ENCODE results near the gene ATP8B3. TPM values are rescaled to one million over a fixed set of nuclear protein-coding genes. Genes with fewer than 3 reads are reported as not detected.

The ATP8B3 gene
- total RNA-seq, 1 experiment from 2014 or later, result 11.9 TPM

- no peak for DNase-seq (ENCODE audit: low read depth)
- in situ Hi-C loops (cut with HindIII; ENCODE audit: low pct_unique_long_range_greater_than_20kb, low sequenced_read_pairs), result no loop called here
These were observed 28.2 kb downstream of the ATP8B3 start for GRCh38 chr19:1783874-1784273.

GRCh38 chr19:1783354-1783753, 28.7 kb downstream of the ATP8B3 start:
- DNase-seq (ENCODE audit: low read depth), result no peak
- in situ Hi-C loops (cut with HindIII; ENCODE audit: low pct_unique_long_range_greater_than_20kb, low sequenced_read_pairs), result no loop called here

GRCh38 chr19:1782521-1782920, 29.6 kb downstream of the ATP8B3 start:
- DNase-seq (ENCODE audit: low read depth), result no peak
- in situ Hi-C loops (cut with HindIII; ENCODE audit: low pct_unique_long_range_greater_than_20kb, low sequenced_read_pairs), result no loop called here

GRCh38 chr19:1780272-1780958, 31.7 kb downstream of the ATP8B3 start:
- DNase-seq (ENCODE audit: low read depth), result no peak
- in situ Hi-C loops (cut with HindIII; ENCODE audit: low pct_unique_long_range_greater_than_20kb, low sequenced_read_pairs), result no loop called here

GRCh38 chr19:1779574-1779973, 32.5 kb downstream of the ATP8B3 start:
- in situ Hi-C loops (cut with HindIII; ENCODE audit: low pct_unique_long_range_greater_than_20kb, low sequenced_read_pairs), result no loop called here
- DNase-seq (ENCODE audit: low read depth), result no peak

GRCh38 chr19:1777149-1777548, 34.9 kb downstream of the ATP8B3 start:
- DNase-seq (ENCODE audit: low read depth), result no peak
- in situ Hi-C loops (cut with HindIII; ENCODE audit: low pct_unique_long_range_greater_than_20kb, low sequenced_read_pairs), result no loop called here

GRCh38 chr19:1776606-1777147, 35.4 kb downstream of the ATP8B3 start:
- in situ Hi-C loops (cut with HindIII; ENCODE audit: low pct_unique_long_range_greater_than_20kb, low sequenced_read_pairs), result no loop called here

GRCh38 chr19:1775951-1776605, 36.0 kb downstream of the ATP8B3 start:
- in situ Hi-C loops (cut with HindIII; ENCODE audit: low pct_unique_long_range_greater_than_20kb, low sequenced_read_pairs), result no loop called here
- DNase-seq (ENCODE audit: low read depth), result no peak

More at GRCh38 chr19:1776606-1777147, 35.4 kb downstream of the ATP8B3 start:
- DNase-seq (ENCODE audit: low read depth), result no peak

- DNase-seq (ENCODE audit: low read depth), result no peak
- in situ Hi-C loops (cut with HindIII; ENCODE audit: low pct_unique_long_range_greater_than_20kb, low sequenced_read_pairs), result no loop called here
These were observed 36.9 kb downstream of the ATP8B3 start for GRCh38 chr19:1774989-1775772.

GRCh38 chr19:1773184-1773583, 38.9 kb downstream of the ATP8B3 start:
- DNase-seq (ENCODE audit: low read depth), result peak; percentile 6
- in situ Hi-C loops (cut with HindIII; ENCODE audit: low pct_unique_long_range_greater_than_20kb, low sequenced_read_pairs), result no loop called here

- in situ Hi-C loops (cut with HindIII; ENCODE audit: low pct_unique_long_range_greater_than_20kb, low sequenced_read_pairs), result no loop called here
- no peak for DNase-seq (ENCODE audit: low read depth)
These were observed 41.1 kb downstream of the ATP8B3 start for GRCh38 chr19:1770866-1771576.

GRCh38 chr19:1769645-1769985, 42.5 kb downstream of the ATP8B3 start:
- in situ Hi-C loops (cut with HindIII; ENCODE audit: low pct_unique_long_range_greater_than_20kb, low sequenced_read_pairs), result no loop called here

GRCh38 chr19:1768918-1769644, 43.0 kb downstream of the ATP8B3 start:
- in situ Hi-C loops (cut with HindIII; ENCODE audit: low pct_unique_long_range_greater_than_20kb, low sequenced_read_pairs), result no loop called here
- DNase-seq (ENCODE audit: low read depth), result no peak

More at GRCh38 chr19:1769645-1769985, 42.5 kb downstream of the ATP8B3 start:
- DNase-seq (ENCODE audit: low read depth), result no peak

- DNase-seq (ENCODE audit: low read depth), result no peak
- in situ Hi-C loops (cut with HindIII; ENCODE audit: low pct_unique_long_range_greater_than_20kb, low sequenced_read_pairs), result no loop called here
These were observed 43.8 kb downstream of the ATP8B3 start for GRCh38 chr19:1768248-1768647.

GRCh38 chr19:1767464-1767933, 44.6 kb downstream of the ATP8B3 start:
- in situ Hi-C loops (cut with HindIII; ENCODE audit: low pct_unique_long_range_greater_than_20kb, low sequenced_read_pairs), result no loop called here
- peak; percentile 16 for DNase-seq (ENCODE audit: low read depth)

GRCh38 chr19:1766800-1767352, 45.2 kb downstream of the ATP8B3 start:
- no peak for DNase-seq (ENCODE audit: low read depth)
- in situ Hi-C loops (cut with HindIII; ENCODE audit: low pct_unique_long_range_greater_than_20kb, low sequenced_read_pairs), result no loop called here

Data from Caki2 (cell line).